T-cell (primary cell): ENCODE data around the gene GRHL3. TPM values are rescaled to one million over a fixed set of nuclear protein-coding genes. Genes with fewer than 3 reads are reported as not detected.
A peak's percentile ranks its signal among the peaks of the same experiment; 100 is the strongest.

Experiments used
- ATAC-seq, 4 experiments: fragments of 200-7000 bp in 3 of 4; fragments of 150-1000 bp in 1 of 4; cut with Tn5 transposase; replicated peaks in 1 of 4; 1 replicate in 3 of 4; 2 replicates in 1 of 4; pipeline ENCODE4 v1.10.0; 2021; ENCODE audit warnings: moderate library complexity in 3 of 4, mild to moderate bottlenecking in 2 of 4, moderate number of reproducible peaks in 1 of 4
- CTCF ChIA-PET, 2 donors: fragments of 300-600 bp; sonication (Branson Sonifier 250); formaldehyde crosslinking; loops; one replicate each; lab custom pipeline; 2022; ENCODE audit warnings: antibody characterized with exemption in 2 of 2; lab: Charles Lee
- POLR2A ChIA-PET, 2 donors: fragments of 300-600 bp; sonication (Branson Sonifier 250); formaldehyde crosslinking; loops; one replicate each; lab custom pipeline; 2022; ENCODE audit warnings: antibody characterized with exemption in 2 of 2; lab: Charles Lee
- DNase-seq, 35 experiments: peaks; one replicate each; pipeline versions ENCODE4 v3.0.0 to v3.0.0-alpha.2; 2013 to 2023
- H3K27ac ChIP-seq: one replicate; pipeline ENCODE4 v1.5.1; 2013; ENCODE audit warnings: low read length
- H3K27me3 ChIP-seq, 2 experiments: replicated peaks in 1 of 2; 1 replicate in 1 of 2; 2 replicates in 1 of 2; pipeline versions ENCODE4 v1.6.1 to v1.7.0; 2013; ENCODE audit warnings: low read length in 1 of 2, mixed read lengths in 1 of 2; ENCODE audit not compliant: control insufficient read depth in 2 of 2, insufficient read depth in 2 of 2; ENCODE audit errors: extremely low read depth in 1 of 2
- H3K36me3 ChIP-seq, 2 donors: 1 replicate in 1 of 2; 2 replicates in 1 of 2; pipeline versions ENCODE4 v1.6.1 to v1.7.0; 2013; ENCODE audit warnings: low read length in 1 of 2; ENCODE audit not compliant: control insufficient read depth in 2 of 2, insufficient read depth in 1 of 2; ENCODE audit errors: extremely low read depth in 1 of 2
- H3K4me1 ChIP-seq, 2 experiments: 1 replicate in 1 of 2; 2 replicates in 1 of 2; pipeline versions ENCODE4 v1.6.1 to v1.7.0; 2013; ENCODE audit warnings: low read length in 2 of 2, mixed read lengths in 1 of 2; ENCODE audit not compliant: insufficient read depth in 2 of 2, control insufficient read depth in 1 of 2; ENCODE audit errors: extremely low read depth in 1 of 2
- H3K4me3 ChIP-seq, 2 donors: 1 replicate in 1 of 2; 2 replicates in 1 of 2; pipeline versions ENCODE4 v1.5.1 to v1.7.0; 2013; ENCODE audit warnings: mild to moderate bottlenecking in 2 of 2, low read length in 1 of 2, moderate library complexity in 1 of 2; ENCODE audit not compliant: control insufficient read depth in 1 of 2; ENCODE audit errors: extremely low read depth in 1 of 2
- H3K9me3 ChIP-seq: 2 replicates; pipeline ENCODE4 v1.7.0; 2013
- H3K27ac Mint-ChIP-seq, 2 donors: one replicate each; pipeline ENCODE4 v1.8.0; 2020 to 2021; ENCODE audit warnings: mild to moderate bottlenecking in 2 of 2, mixed read lengths in 2 of 2
- H3K27me3 Mint-ChIP-seq, 2 donors: one replicate each; pipeline ENCODE4 v1.8.0; 2021 to 2022; ENCODE audit warnings: mixed read lengths in 2 of 2
- H3K36me3 Mint-ChIP-seq: one replicate; pipeline ENCODE4 v1.8.0; 2021; ENCODE audit warnings: mixed read lengths
- H3K4me1 Mint-ChIP-seq, 3 donors: one replicate each; pipeline ENCODE4 v1.8.0; 2020 to 2022; ENCODE audit warnings: mixed read lengths in 3 of 3, mild to moderate bottlenecking in 1 of 3
- H3K4me3 Mint-ChIP-seq, 3 donors: one replicate each; pipeline ENCODE4 v1.8.0; 2020 to 2022; ENCODE audit warnings: mild to moderate bottlenecking in 3 of 3, mixed read lengths in 3 of 3, moderate library complexity in 3 of 3
- H3K9me3 Mint-ChIP-seq, 3 donors: one replicate each; pipeline ENCODE4 v1.8.0; 2020 to 2022; ENCODE audit warnings: mixed read lengths in 3 of 3
- WGBS: methylation state at CpG from one replicate; pipeline ENCODE4 v1.1.5; 2013; ENCODE audit warnings: missing lambda C conversion rate; ENCODE audit not compliant: insufficient coverage; 5-methylcytosine and 5-hydroxymethylcytosine counted together
- total RNA-seq, 35 experiments: library from RNA in 6 of 35; stranded (reverse) in 6 of 35; fragments of 120-200 nt in 1 of 35; gene quantifications; one replicate each; pipeline versions ENCODE4 v1.2.1 to v1.2.4 and lab custom pipeline; 2013 to 2026

Gene GRHL3
- total RNA-seq, 5 donors from 2014 or later (not counting 1 experiment from before 2014, with no cell fraction given) = not detected

DNA sequence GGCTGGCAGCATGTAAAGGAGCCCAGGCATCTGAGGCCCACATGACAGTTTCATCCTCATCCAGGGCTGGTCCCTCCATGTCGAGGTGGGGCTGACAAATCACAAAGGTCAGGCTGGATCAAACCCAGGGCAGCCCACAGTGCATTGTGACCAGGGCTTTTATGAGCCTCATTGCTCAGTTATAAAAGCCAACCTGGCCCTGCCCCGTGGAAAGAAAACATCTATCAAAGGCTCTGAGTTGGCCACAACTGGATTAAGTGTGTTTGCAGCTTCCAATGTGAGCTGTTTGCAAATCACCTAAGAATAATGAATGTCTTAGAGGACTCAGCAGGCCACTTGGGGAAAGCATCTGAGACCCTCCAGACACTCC, 45.4 kb downstream of the GRHL3 start:
- H3K27me3 ChIP-seq = no peaks in the 10 kb centered on the region
- Mint-ChIP-seq H3K9me3 (no peaks in the 10 kb centered on the region), H3K4me1 (peaks cover 0 to 7% (median 5%) of the 10 kb centered on the region in 3 donors), H3K36me3 (peaks cover 15% of the 10 kb centered on the region), H3K27me3 (no peaks in the 10 kb centered on the region), H3K4me3 (no peak overlapping the region), H3K27ac (no peak overlapping the region)
- H3K4me1 ChIP-seq = no peaks in the 10 kb centered on the region
- CTCF ChIA-PET = interaction anchor here in 1 of 2 donors (0.5 kb wide), 1 partner anchor 180 kb away, joined by 3 read pairs; no protein-coding TSS in a partner anchor
- POLR2A ChIA-PET = no interaction called here
- H3K36me3 ChIP-seq = peaks cover 4 to 8% of the 10 kb centered on the region in 2 donors
- ATAC-seq = no peak
- H3K4me3 ChIP-seq = no peak overlapping the region
- no peak overlapping the region for H3K27ac ChIP-seq
- no peak for DNase-seq
- 96% methylated on average over 2 of the region's 2 CpGs for WGBS
- no peaks in the 10 kb centered on the region for H3K9me3 ChIP-seq

GRCh38 chr1:24364975-24365678, 46.0 kb downstream of the GRHL3 start:
- ATAC-seq (peak in 1 of 4 experiments; percentile 62), DNase-seq (no peak)
- Histone ChIP-seq H3K9me3 (no peaks in the 10 kb centered on the region), H3K27ac (no peak overlapping the region), H3K27me3 (no peaks in the 10 kb centered on the region), H3K36me3 (peaks cover 6 to 8% of the 10 kb centered on the region in 2 donors), H3K4me3 (no peak overlapping the region), H3K4me1 (no peaks in the 10 kb centered on the region)
- POLR2A ChIA-PET = no interaction called here
- 54% methylated on average over 4 of the region's 11 CpGs for WGBS
- CTCF ChIA-PET = no interaction called here
- Mint-ChIP-seq H3K4me1 (peaks cover 0 to 7% (median 5%) of the 10 kb centered on the region in 3 donors), H3K27me3 (no peaks in the 10 kb centered on the region), H3K4me3 (no peak overlapping the region), H3K9me3 (no peaks in the 10 kb centered on the region), H3K27ac (no peak overlapping the region), H3K36me3 (peaks cover 18% of the 10 kb centered on the region)

DNA sequence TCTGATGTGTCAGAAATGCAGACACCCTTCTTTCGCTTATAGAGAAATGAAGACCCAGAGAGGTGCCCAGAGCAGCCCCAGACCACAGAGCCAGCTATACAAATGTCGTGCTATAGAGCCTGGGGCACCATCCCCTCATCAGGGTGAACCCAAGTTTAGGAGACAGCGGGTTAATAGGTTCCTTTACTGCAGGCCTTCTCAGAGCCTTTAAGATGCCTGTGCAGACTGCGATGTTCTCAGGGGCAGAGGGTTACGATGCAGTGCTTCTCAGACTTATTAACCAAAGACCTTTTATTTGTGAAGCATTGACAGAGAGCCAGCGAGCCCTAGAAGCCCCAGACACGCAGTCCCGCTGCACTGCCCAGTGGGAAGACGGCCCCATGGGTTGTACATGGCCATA, 47.5 kb downstream of the GRHL3 start:
- H3K4me3 ChIP-seq = no peak overlapping the region
- Mint-ChIP-seq H3K4me1 (peaks cover 0 to 7% (median 5%) of the 10 kb centered on the region in 3 donors), H3K9me3 (no peaks in the 10 kb centered on the region), H3K27me3 (no peaks in the 10 kb centered on the region), H3K27ac (no peak overlapping the region), H3K4me3 (no peak overlapping the region), H3K36me3 (peaks cover 13% of the 10 kb centered on the region)
- H3K27ac ChIP-seq = no peak overlapping the region
- no peaks in the 10 kb centered on the region for H3K27me3 ChIP-seq
- no peaks in the 10 kb centered on the region for H3K4me1 ChIP-seq
- H3K36me3 ChIP-seq = peaks cover 6 to 8% of the 10 kb centered on the region in 2 donors
- POLR2A ChIA-PET = no interaction called here
- CTCF ChIA-PET = no interaction called here
- WGBS = 95% methylated on average over 9 of the region's 9 CpGs
- no peak for DNase-seq
- no peak for ATAC-seq
- H3K9me3 ChIP-seq = no peaks in the 10 kb centered on the region

DNA sequence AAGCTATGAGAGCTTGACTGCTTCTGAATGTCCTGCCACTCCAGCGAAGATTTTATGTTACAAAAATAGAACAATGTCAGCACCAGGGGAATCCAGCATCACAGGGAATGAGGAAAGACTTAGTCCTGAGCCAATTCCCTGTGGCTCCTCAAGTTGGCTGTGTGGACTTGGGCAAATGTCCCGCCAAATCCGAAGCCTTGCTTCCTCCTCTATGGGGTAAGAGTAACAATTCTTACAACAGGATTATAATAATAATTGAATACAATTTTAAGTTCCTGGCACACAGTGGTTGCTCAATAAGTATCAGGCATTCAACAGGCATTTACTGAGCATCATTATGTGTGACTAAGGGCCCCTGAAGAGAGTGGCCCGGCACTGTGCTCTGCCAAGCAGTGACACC, 50.0 kb downstream of the GRHL3 start:
- CTCF ChIA-PET = no interaction called here
- no peaks in the 10 kb centered on the region for H3K9me3 Mint-ChIP-seq

GRCh38 chr1:24369801-24370200, 50.6 kb downstream of the GRHL3 start:
- Mint-ChIP-seq H3K4me1 (peaks cover 0 to 6% (median 5%) of the 10 kb centered on the region in 3 donors), H3K4me3 (no peak overlapping the region), H3K27ac (no peak overlapping the region), H3K27me3 (no peaks in the 10 kb centered on the region), H3K36me3 (peaks cover 10% of the 10 kb centered on the region), H3K9me3 (no peaks in the 10 kb centered on the region)
- CTCF ChIA-PET = no interaction called here
- H3K9me3 ChIP-seq = no peaks in the 10 kb centered on the region
- ATAC-seq (no peak), DNase-seq (no peak)
- no CpG with 5 or more reads among the region's 4 CpGs for WGBS
- no peaks in the 10 kb centered on the region for H3K4me1 ChIP-seq
- H3K27me3 ChIP-seq = no peaks in the 10 kb centered on the region
- no peak overlapping the region for H3K27ac ChIP-seq
- no peak overlapping the region for H3K4me3 ChIP-seq
- POLR2A ChIA-PET = no interaction called here
- H3K36me3 ChIP-seq = peaks cover 3 to 8% of the 10 kb centered on the region in 2 donors

More for the DNA sequence above, 50.0 kb downstream of the GRHL3 start:
- Mint-ChIP-seq H3K4me3 (no peak overlapping the region), H3K27me3 (no peaks in the 10 kb centered on the region), H3K4me1 (peaks cover 0 to 7% (median 5%) of the 10 kb centered on the region in 3 donors), H3K27ac (no peak overlapping the region), H3K36me3 (peaks cover 10% of the 10 kb centered on the region)
- Histone ChIP-seq H3K27ac (no peak overlapping the region), H3K9me3 (no peaks in the 10 kb centered on the region), H3K4me3 (no peak overlapping the region), H3K27me3 (no peaks in the 10 kb centered on the region), H3K4me1 (no peaks in the 10 kb centered on the region), H3K36me3 (peaks cover 3 to 8% of the 10 kb centered on the region in 2 donors)
- DNase-seq = no peak
- WGBS = 94% methylated on average over 2 of the region's 4 CpGs
- no peak for ATAC-seq
- POLR2A ChIA-PET = interaction anchor here (0.6 to 0.7 kb wide), 2 partner anchors 151 to 1584 kb away, joined by 3 to 7 read pairs; no protein-coding TSS in a partner anchor

GRCh38 chr1:24373044-24373443, 53.9 kb downstream of the GRHL3 start:
- no peak overlapping the region for H3K27ac Mint-ChIP-seq
- H3K4me3 Mint-ChIP-seq = no peak overlapping the region
- no peaks in the 10 kb centered on the region for H3K9me3 Mint-ChIP-seq
- ChIA-PET POLR2A (no interaction called here), CTCF (no interaction called here)
- H3K36me3 ChIP-seq = peaks cover 3 to 4% of the 10 kb centered on the region in 2 donors
- no peaks in the 10 kb centered on the region for H3K9me3 ChIP-seq
- no peaks in the 10 kb centered on the region for H3K4me1 ChIP-seq
- H3K27me3 Mint-ChIP-seq = no peaks in the 10 kb centered on the region
- no peaks in the 10 kb centered on the region for H3K4me1 Mint-ChIP-seq
- no peak overlapping the region for H3K27ac ChIP-seq
- no peak overlapping the region for H3K4me3 ChIP-seq
- DNase-seq (no peak), ATAC-seq (peak in 1 of 4 experiments; percentile 23)
- WGBS = 61% methylated on average over 4 of the region's 7 CpGs
- H3K27me3 ChIP-seq = no peaks in the 10 kb centered on the region
- H3K36me3 Mint-ChIP-seq = peaks cover 16% of the 10 kb centered on the region
